A673 (cell line): Measurements from ENCODE around the gene CYB5A. TPM values are rescaled to one million over a fixed set of nuclear protein-coding genes. Genes with fewer than 3 reads are reported as not detected.
"Not testable (repeated sequence)": the region's sequence is repeated elsewhere in the genome, so short reads cannot be mapped to it uniquely, and the experiment has no call there.

ENCODE experiments used
- BruUV-seq: library from RNA; stranded (reverse); fragments of 400-500 nt; replicated peaks from 2 replicates; lab custom pipeline; 2021; lab: Mats Ljungman, UMichigan
- CTCF ChIA-PET: fragments of 300-600 bp; sonication (Branson Sonifier 250); formaldehyde crosslinking; loops from one replicate; lab custom pipeline; 2022; ENCODE audit warnings: antibody characterized with exemption; lab: Charles Lee
- POLR2A ChIA-PET: fragments of 300-600 bp; sonication (Branson Sonifier 250); formaldehyde crosslinking; loops from one replicate; lab custom pipeline; 2022; ENCODE audit warnings: antibody characterized with exemption; ENCODE audit not compliant: low non-redundant PET; lab: Charles Lee
- DNase-seq: peaks from one replicate; pipeline ENCODE4 v3.0.0-alpha.2; 2015; ENCODE audit warnings: low spot score
- H3K27ac ChIP-seq: fragments of 200-600 bp; sonication (generic); 2 replicates; pipeline ENCODE4 v1.5.1; 2016; ENCODE audit warnings: mixed run types, low read depth, mild to moderate bottlenecking, mixed read lengths, antibody characterized with exemption, low read length; ENCODE audit not compliant: poor library complexity, severe bottlenecking
- H3K27me3 ChIP-seq: fragments of 200-600 bp; sonication (generic); replicated peaks from 2 replicates; pipeline ENCODE4 v1.6.1; 2017; ENCODE audit warnings: mixed run types, low read depth, mild to moderate bottlenecking, mixed read lengths, antibody characterized with exemption, low read length; ENCODE audit not compliant: insufficient read depth, poor library complexity
- H3K36me3 ChIP-seq: fragments of 200-600 bp; sonication (generic); 2 replicates; pipeline ENCODE4 v1.6.1; 2016; ENCODE audit warnings: mixed run types, mild to moderate bottlenecking, mixed read lengths, antibody characterized with exemption, low read length; ENCODE audit not compliant: insufficient read depth, poor library complexity, severe bottlenecking
- H3K4me1 ChIP-seq: fragments of 200-600 bp; sonication (generic); 2 replicates; pipeline ENCODE4 v1.6.1; 2017; ENCODE audit warnings: mixed run types, mild to moderate bottlenecking, mixed read lengths, antibody characterized with exemption, low read length; ENCODE audit not compliant: insufficient read depth, poor library complexity, severe bottlenecking
- H3K4me3 ChIP-seq: fragments of 200-600 bp; sonication (generic); 2 replicates; pipeline ENCODE4 v1.5.1; 2016; ENCODE audit warnings: low read depth, mixed run types, mild to moderate bottlenecking, mixed read lengths, low read length; ENCODE audit not compliant: poor library complexity, severe bottlenecking
- H3K9me3 ChIP-seq: fragments of 200-600 bp; sonication (generic); 2 replicates; pipeline ENCODE4 v1.6.1; 2016; ENCODE audit warnings: mixed run types, low read depth, mild to moderate bottlenecking, mixed read lengths, antibody characterized with exemption, low read length; ENCODE audit not compliant: poor library complexity, severe bottlenecking
- CTCF ChIP-seq: fragments of 300-800, 200-600 bp; sonication (generic); conservative IDR thresholded peaks from 2 replicates; pipeline ENCODE4 v1.5.1; 2017; ENCODE audit warnings: low read depth, mild to moderate bottlenecking, antibody characterized with exemption, low read length, moderate library complexity, mixed read lengths
- EZH2 ChIP-seq: fragments of 200-600 bp; sonication (generic); IDR thresholded peaks from 2 replicates; pipeline ENCODE4 v1.6.1; 2017; ENCODE audit warnings: borderline replicate concordance, low read depth, mild to moderate bottlenecking, mixed read lengths, antibody characterized with exemption, low read length; ENCODE audit not compliant: poor library complexity, severe bottlenecking
- intact Hi-C: fragments of 100-400 bp; cut with micrococcal nuclease; formaldehyde crosslinking; loops from one replicate; pipeline ENCODE4 v1.10.0; 2022; ENCODE audit not compliant: unreplicated experiment
- total RNA-seq: library from RNA; stranded (reverse); gene quantifications from 2 replicates; pipeline ENCODE4 v1.2.3, GENCODE V29; 2021

CYB5A gene
- total RNA-seq, 1 experiment from 2014 or later: 38.7 TPM

GRCh38 chr18:74299162-74299561, 7.4 kb upstream of the CYB5A start:
- Histone ChIP-seq H3K9me3 (no peaks in the 10 kb centered on the region), H3K27ac (no peak overlapping the region), H3K27me3 (peaks cover 6% of the 10 kb centered on the region), H3K36me3 (no peaks in the 10 kb centered on the region), H3K4me3 (no peak overlapping the region), H3K4me1 (no peaks in the 10 kb centered on the region)
- no TSS peak for BruUV-seq
- TF ChIP-seq EZH2: no peak
- no peak for TF ChIP-seq CTCF
- no peak for DNase-seq
- intact Hi-C loops: no loop called here
- CTCF ChIA-PET: no interaction called here
- POLR2A ChIA-PET: no interaction called here

- BruUV-seq: no TSS peak
- no peak for DNase-seq
- POLR2A ChIA-PET: no interaction called here
Observed at GRCh38 chr18:74294526-74294925, 2.8 kb upstream of the CYB5A start.

GRCh38 chr18:74292982-74293381, 1.2 kb upstream of the CYB5A start:
- H3K36me3 ChIP-seq, intact Hi-C loops, H3K4me3 ChIP-seq, CTCF ChIA-PET, H3K4me1 ChIP-seq, POLR2A ChIA-PET, H3K27ac ChIP-seq, DNase-seq, H3K27me3 ChIP-seq, BruUV-seq, H3K9me3 ChIP-seq: not testable (repeated sequence)

More at GRCh38 chr18:74294526-74294925, 2.8 kb upstream of the CYB5A start:
- Histone ChIP-seq H3K4me1 (no peaks in the 10 kb centered on the region), H3K9me3 (no peaks in the 10 kb centered on the region), H3K4me3 (no peak overlapping the region), H3K27me3 (no peaks in the 10 kb centered on the region), H3K27ac (no peak overlapping the region), H3K36me3 (no peaks in the 10 kb centered on the region)
- CTCF ChIA-PET: no interaction called here
- intact Hi-C loops: no loop called here
- TF ChIP-seq CTCF (no peak), EZH2 (no peak)

GRCh38 chr18:74292541-74292858, 737 bp upstream of the CYB5A start:
- no peak overlapping the region for H3K27ac ChIP-seq
- no TSS peak for BruUV-seq
- no peaks in the 10 kb centered on the region for H3K27me3 ChIP-seq
- no peak for TF ChIP-seq EZH2
- TF ChIP-seq CTCF: no peak
- H3K4me3 ChIP-seq: peak overlapping the region; percentile 71
- H3K9me3 ChIP-seq: no peaks in the 10 kb centered on the region
- H3K36me3 ChIP-seq: no peaks in the 10 kb centered on the region
- no peak for DNase-seq
- intact Hi-C loops: no loop called here
- no peaks in the 10 kb centered on the region for H3K4me1 ChIP-seq
- CTCF ChIA-PET: no interaction called here
- POLR2A ChIA-PET: no interaction called here
